WTC11 (cell line): ENCODE measurements around the gene DGKH. TPM values are rescaled to one million over a fixed set of nuclear protein-coding genes. Genes with fewer than 3 reads are reported as not detected.

ENCODE experiments used
- ATAC-seq: fragments of 200-7000 bp; cut with Tn5 transposase; 2 replicates; pipeline ENCODE4 v1.10.0; 2021; ENCODE audit warnings: mild to moderate bottlenecking, moderate library complexity
- CTCF ChIA-PET: fragments of 300-600 bp; sonication (Branson Sonifier 250); formaldehyde crosslinking; loops from one replicate; lab custom pipeline; 2021; ENCODE audit warnings: antibody characterized with exemption; lab: Charles Lee
- POLR2A ChIA-PET: fragments of 350-600 bp; sonication (Branson Sonifier 250); formaldehyde crosslinking; loops from one replicate; lab custom pipeline; 2021; ENCODE audit warnings: antibody characterized with exemption; lab: Charles Lee
- DNase-seq: peaks from one replicate; pipeline ENCODE4 v3.0.0; 2021; ENCODE audit warnings: low spot score
- H3K27ac Mint-ChIP-seq: 2 replicates; pipeline ENCODE4 v1.8.0; 2021; ENCODE audit warnings: mixed read lengths
- H3K27me3 Mint-ChIP-seq: 2 replicates; pipeline ENCODE4 v1.8.0; 2021; ENCODE audit warnings: low read depth, mild to moderate bottlenecking, moderate library complexity, mixed read lengths
- H3K36me3 Mint-ChIP-seq: 2 replicates; pipeline ENCODE4 v1.8.0; 2021; ENCODE audit warnings: mixed read lengths
- H3K4me1 Mint-ChIP-seq: 2 replicates; pipeline ENCODE4 v1.8.0; 2022; ENCODE audit warnings: mixed read lengths
- H3K4me3 Mint-ChIP-seq: 2 replicates; pipeline ENCODE4 v1.8.0; 2021; ENCODE audit warnings: mild to moderate bottlenecking, moderate library complexity, mixed read lengths
- H3K9me3 Mint-ChIP-seq: 2 replicates; pipeline ENCODE4 v1.8.0; 2021; ENCODE audit warnings: mixed read lengths
- ATF1 ChIP-seq: sonication (generic); formaldehyde crosslinking; IDR thresholded peaks from 2 replicates; pipeline ENCODE4 v1.8.1; 2023; ENCODE audit warnings: mild to moderate bottlenecking, moderate library complexity, missing genetic modification reagents
- FOXP1 ChIP-seq: sonication (generic); formaldehyde crosslinking; IDR thresholded peaks from 2 replicates; pipeline ENCODE4 v1.8.0; 2022; ENCODE audit warnings: missing genetic modification reagents, mild to moderate bottlenecking, moderate library complexity, borderline replicate concordance
- MYBL2 ChIP-seq: sonication (generic); formaldehyde crosslinking; IDR thresholded peaks from 2 replicates; pipeline ENCODE4 v1.8.1; 2023; ENCODE audit warnings: mild to moderate bottlenecking, moderate library complexity, missing genetic modification reagents
- PRRX2 ChIP-seq: fragments of 250-450 bp; sonication (Bioruptor Pico); IDR thresholded peaks from 2 replicates; pipeline ENCODE4 v1.8.0; 2021; ENCODE audit warnings: mild to moderate bottlenecking
- ZNF138 ChIP-seq: sonication (generic); formaldehyde crosslinking; conservative IDR thresholded peaks from 2 replicates; pipeline ENCODE4 v1.8.1; 2022; ENCODE audit warnings: mild to moderate bottlenecking, moderate library complexity, missing genetic modification reagents
- ZNF232 ChIP-seq: sonication (generic); formaldehyde crosslinking; IDR thresholded peaks from 2 replicates; pipeline ENCODE4 v1.8.0; 2022; ENCODE audit warnings: mild to moderate bottlenecking, missing genetic modification reagents
- ZNF396 ChIP-seq: fragments of 250-450 bp; sonication (Bioruptor Pico); IDR thresholded peaks from 2 replicates; pipeline ENCODE4 v1.8.0; 2021; ENCODE audit warnings: mild to moderate bottlenecking, moderate library complexity, borderline replicate concordance
- total RNA-seq: library from RNA; stranded (reverse); gene quantifications from 3 replicates; pipeline ENCODE4 v1.2.3, GENCODE V29; 2021
- TF ChIP-seq, protein P1 (sequence below): sonication (generic); formaldehyde crosslinking; IDR thresholded peaks from 2 replicates; pipeline ENCODE4 v1.8.1; 2023; ENCODE audit warnings: mild to moderate bottlenecking, missing genetic modification reagents, moderate library complexity
- TF ChIP-seq, protein P2 (sequence below): sonication (generic); formaldehyde crosslinking; IDR thresholded peaks from 2 replicates; pipeline ENCODE4 v1.8.1; 2022; ENCODE audit warnings: missing genetic modification reagents, borderline replicate concordance
- TF ChIP-seq, protein P3 (sequence below): sonication (generic); formaldehyde crosslinking; IDR thresholded peaks from 2 replicates; pipeline ENCODE4 v1.8.0; 2023; ENCODE audit warnings: mild to moderate bottlenecking, missing genetic modification reagents
- TF ChIP-seq, protein P4 (sequence below): sonication (generic); formaldehyde crosslinking; IDR thresholded peaks from 2 replicates; pipeline ENCODE4 v1.8.1; 2023; ENCODE audit warnings: mild to moderate bottlenecking, missing genetic modification reagents, borderline replicate concordance
- TF ChIP-seq, protein P5 (sequence below): sonication (generic); formaldehyde crosslinking; IDR thresholded peaks from 2 replicates; pipeline ENCODE4 v1.8.0; 2022; ENCODE audit warnings: mild to moderate bottlenecking, missing genetic modification reagents
- TF ChIP-seq, protein P6 (sequence below): sonication (generic); formaldehyde crosslinking; IDR thresholded peaks from 2 replicates; pipeline ENCODE4 v1.8.0; 2022; ENCODE audit warnings: mild to moderate bottlenecking, missing genetic modification reagents
- TF ChIP-seq, protein P7 (sequence below): sonication (generic); formaldehyde crosslinking; IDR thresholded peaks from 2 replicates; pipeline ENCODE4 v1.8.1; 2022; ENCODE audit warnings: mild to moderate bottlenecking, moderate library complexity, missing genetic modification reagents

The DGKH gene
- total RNA-seq, 1 experiment from 2014 or later, result 7.6 TPM

DNA sequence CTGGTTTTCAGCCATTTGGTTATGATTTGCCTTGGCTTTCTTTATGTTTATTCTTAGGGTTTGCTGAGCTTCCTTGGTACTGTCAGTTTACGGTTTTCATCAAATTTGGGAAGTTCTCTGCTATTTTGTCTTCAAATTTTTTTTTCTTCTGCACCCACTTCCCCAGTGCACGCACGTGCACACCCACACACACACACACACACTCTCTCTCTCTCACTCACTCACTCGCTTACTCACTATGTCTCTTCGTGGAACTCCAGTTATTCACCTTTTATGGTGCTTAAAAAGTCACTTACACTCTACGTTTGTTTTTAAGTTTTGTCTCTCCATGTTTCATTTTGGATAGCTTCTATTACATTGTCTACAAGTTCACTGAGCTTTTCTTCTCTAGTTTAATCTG is 230.6 kb downstream of the DGKH start:
- no peak overlapping the region for H3K4me3 Mint-ChIP-seq
- POLR2A ChIA-PET, result no interaction called here
- no peak for ATAC-seq
- no peak for TF ChIP-seq MYBL2 (CRISPR knock-in tag)
- TF ChIP-seq, protein P1, sequence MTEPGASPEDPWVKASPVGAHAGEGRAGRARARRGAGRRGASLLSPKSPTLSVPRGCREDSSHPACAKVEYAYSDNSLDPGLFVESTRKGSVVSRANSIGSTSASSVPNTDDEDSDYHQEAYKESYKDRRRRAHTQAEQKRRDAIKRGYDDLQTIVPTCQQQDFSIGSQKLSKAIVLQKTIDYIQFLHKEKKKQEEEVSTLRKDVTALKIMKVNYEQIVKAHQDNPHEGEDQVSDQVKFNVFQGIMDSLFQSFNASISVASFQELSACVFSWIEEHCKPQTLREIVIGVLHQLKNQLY, result no peak
- TF ChIP-seq, protein P2, sequence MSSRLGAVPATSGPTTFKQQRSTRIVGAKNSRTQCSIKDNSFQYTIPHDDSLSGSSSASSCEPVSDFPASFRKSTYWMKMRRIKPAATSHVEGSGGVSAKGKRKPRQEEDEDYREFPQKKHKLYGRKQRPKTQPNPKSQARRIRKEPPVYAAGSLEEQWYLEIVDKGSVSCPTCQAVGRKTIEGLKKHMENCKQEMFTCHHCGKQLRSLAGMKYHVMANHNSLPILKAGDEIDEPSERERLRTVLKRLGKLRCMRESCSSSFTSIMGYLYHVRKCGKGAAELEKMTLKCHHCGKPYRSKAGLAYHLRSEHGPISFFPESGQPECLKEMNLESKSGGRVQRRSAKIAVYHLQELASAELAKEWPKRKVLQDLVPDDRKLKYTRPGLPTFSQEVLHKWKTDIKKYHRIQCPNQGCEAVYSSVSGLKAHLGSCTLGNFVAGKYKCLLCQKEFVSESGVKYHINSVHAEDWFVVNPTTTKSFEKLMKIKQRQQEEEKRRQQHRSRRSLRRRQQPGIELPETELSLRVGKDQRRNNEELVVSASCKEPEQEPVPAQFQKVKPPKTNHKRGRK (CRISPR knock-in tag), result no peak
- TF ChIP-seq PRRX2, result no peak
- TF ChIP-seq, protein P3, sequence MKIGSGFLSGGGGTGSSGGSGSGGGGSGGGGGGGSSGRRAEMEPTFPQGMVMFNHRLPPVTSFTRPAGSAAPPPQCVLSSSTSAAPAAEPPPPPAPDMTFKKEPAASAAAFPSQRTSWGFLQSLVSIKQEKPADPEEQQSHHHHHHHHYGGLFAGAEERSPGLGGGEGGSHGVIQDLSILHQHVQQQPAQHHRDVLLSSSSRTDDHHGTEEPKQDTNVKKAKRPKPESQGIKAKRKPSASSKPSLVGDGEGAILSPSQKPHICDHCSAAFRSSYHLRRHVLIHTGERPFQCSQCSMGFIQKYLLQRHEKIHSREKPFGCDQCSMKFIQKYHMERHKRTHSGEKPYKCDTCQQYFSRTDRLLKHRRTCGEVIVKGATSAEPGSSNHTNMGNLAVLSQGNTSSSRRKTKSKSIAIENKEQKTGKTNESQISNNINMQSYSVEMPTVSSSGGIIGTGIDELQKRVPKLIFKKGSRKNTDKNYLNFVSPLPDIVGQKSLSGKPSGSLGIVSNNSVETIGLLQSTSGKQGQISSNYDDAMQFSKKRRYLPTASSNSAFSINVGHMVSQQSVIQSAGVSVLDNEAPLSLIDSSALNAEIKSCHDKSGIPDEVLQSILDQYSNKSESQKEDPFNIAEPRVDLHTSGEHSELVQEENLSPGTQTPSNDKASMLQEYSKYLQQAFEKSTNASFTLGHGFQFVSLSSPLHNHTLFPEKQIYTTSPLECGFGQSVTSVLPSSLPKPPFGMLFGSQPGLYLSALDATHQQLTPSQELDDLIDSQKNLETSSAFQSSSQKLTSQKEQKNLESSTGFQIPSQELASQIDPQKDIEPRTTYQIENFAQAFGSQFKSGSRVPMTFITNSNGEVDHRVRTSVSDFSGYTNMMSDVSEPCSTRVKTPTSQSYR (CRISPR knock-in tag), result no peak
- TF ChIP-seq, protein P4, sequence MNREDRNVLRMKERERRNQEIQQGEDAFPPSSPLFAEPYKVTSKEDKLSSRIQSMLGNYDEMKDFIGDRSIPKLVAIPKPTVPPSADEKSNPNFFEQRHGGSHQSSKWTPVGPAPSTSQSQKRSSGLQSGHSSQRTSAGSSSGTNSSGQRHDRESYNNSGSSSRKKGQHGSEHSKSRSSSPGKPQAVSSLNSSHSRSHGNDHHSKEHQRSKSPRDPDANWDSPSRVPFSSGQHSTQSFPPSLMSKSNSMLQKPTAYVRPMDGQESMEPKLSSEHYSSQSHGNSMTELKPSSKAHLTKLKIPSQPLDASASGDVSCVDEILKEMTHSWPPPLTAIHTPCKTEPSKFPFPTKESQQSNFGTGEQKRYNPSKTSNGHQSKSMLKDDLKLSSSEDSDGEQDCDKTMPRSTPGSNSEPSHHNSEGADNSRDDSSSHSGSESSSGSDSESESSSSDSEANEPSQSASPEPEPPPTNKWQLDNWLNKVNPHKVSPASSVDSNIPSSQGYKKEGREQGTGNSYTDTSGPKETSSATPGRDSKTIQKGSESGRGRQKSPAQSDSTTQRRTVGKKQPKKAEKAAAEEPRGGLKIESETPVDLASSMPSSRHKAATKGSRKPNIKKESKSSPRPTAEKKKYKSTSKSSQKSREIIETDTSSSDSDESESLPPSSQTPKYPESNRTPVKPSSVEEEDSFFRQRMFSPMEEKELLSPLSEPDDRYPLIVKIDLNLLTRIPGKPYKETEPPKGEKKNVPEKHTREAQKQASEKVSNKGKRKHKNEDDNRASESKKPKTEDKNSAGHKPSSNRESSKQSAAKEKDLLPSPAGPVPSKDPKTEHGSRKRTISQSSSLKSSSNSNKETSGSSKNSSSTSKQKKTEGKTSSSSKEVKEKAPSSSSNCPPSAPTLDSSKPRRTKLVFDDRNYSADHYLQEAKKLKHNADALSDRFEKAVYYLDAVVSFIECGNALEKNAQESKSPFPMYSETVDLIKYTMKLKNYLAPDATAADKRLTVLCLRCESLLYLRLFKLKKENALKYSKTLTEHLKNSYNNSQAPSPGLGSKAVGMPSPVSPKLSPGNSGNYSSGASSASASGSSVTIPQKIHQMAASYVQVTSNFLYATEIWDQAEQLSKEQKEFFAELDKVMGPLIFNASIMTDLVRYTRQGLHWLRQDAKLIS (CRISPR knock-in tag), result no peak
- no peak for TF ChIP-seq ZNF138 (CRISPR knock-in tag)
- no peak for TF ChIP-seq ATF1 (CRISPR knock-in tag)
- TF ChIP-seq, protein P5, sequence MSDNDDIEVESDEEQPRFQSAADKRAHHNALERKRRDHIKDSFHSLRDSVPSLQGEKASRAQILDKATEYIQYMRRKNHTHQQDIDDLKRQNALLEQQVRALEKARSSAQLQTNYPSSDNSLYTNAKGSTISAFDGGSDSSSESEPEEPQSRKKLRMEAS (CRISPR knock-in tag), result no peak
- no peak for TF ChIP-seq FOXP1 (CRISPR knock-in tag)
- no peak for TF ChIP-seq ZNF396
- TF ChIP-seq, protein P6, sequence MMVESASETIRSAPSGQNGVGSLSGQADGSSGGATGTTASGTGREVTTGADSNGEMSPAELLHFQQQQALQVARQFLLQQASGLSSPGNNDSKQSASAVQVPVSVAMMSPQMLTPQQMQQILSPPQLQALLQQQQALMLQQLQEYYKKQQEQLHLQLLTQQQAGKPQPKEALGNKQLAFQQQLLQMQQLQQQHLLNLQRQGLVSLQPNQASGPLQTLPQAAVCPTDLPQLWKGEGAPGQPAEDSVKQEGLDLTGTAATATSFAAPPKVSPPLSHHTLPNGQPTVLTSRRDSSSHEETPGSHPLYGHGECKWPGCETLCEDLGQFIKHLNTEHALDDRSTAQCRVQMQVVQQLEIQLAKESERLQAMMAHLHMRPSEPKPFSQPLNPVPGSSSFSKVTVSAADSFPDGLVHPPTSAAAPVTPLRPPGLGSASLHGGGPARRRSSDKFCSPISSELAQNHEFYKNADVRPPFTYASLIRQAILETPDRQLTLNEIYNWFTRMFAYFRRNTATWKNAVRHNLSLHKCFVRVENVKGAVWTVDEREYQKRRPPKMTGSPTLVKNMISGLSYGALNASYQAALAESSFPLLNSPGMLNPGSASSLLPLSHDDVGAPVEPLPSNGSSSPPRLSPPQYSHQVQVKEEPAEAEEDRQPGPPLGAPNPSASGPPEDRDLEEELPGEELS (CRISPR knock-in tag), result no peak
- TF ChIP-seq, protein P7, sequence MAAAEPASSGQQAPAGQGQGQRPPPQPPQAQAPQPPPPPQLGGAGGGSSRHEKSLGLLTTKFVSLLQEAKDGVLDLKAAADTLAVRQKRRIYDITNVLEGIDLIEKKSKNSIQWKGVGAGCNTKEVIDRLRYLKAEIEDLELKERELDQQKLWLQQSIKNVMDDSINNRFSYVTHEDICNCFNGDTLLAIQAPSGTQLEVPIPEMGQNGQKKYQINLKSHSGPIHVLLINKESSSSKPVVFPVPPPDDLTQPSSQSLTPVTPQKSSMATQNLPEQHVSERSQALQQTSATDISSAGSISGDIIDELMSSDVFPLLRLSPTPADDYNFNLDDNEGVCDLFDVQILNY (CRISPR knock-in tag), result no peak
- no peak for TF ChIP-seq ZNF232
- TF ChIP-seq, all 79 proteins: peak for 0
- H3K27me3 Mint-ChIP-seq, result no peaks in the 10 kb centered on the region
- DNase-seq, result no peak
- peaks cover 44% of the 10 kb centered on the region for H3K4me1 Mint-ChIP-seq
- H3K36me3 Mint-ChIP-seq, result no peaks in the 10 kb centered on the region
- H3K27ac Mint-ChIP-seq, result no peak overlapping the region
- CTCF ChIA-PET, result no interaction called here
- no peaks in the 10 kb centered on the region for H3K9me3 Mint-ChIP-seq
